ENCODE results near the gene KRT9. TPM values are rescaled to one million over a fixed set of nuclear protein-coding genes. Genes with fewer than 3 reads are reported as not detected.

Gene KRT9
- total and polyA plus RNA-seq, 2 donors (not counting 3 experiments of a cell fraction or from before 2014, with no cell fraction given) = not detected

- Histone ChIP-seq H3K4me2 (ENCODE audit: insufficient read depth, low read length) (no peak overlapping the region), H3K9me3 (replicated peaks; ENCODE audit: control insufficient read depth, insufficient read depth, low read length) (no peaks in the 10 kb centered on the region), H3K4me3 (replicated peaks in 1 of 3; ENCODE audit: insufficient read depth in 1 of 3, low read depth in 1 of 3, low read length in 3 of 3) (no peak overlapping the region), H2AFZ (ENCODE audit: low read depth, low read length) (no peak overlapping the region), H3K27ac (ENCODE audit: insufficient read depth, low read depth, low read length) (no peak overlapping the region), H3K9ac (replicated peaks; ENCODE audit: extremely low read depth, insufficient read depth, low read length) (no peak overlapping the region), H3K27me3 (ENCODE audit: control insufficient read depth in 2 of 2, insufficient read depth in 2 of 2, low read length in 2 of 2) (no peaks in the 10 kb centered on the region), H3K36me3 (ENCODE audit: control insufficient read depth in 2 of 2, extremely low read depth in 1 of 2, insufficient read depth in 2 of 2, low read length in 2 of 2) (no peaks in the 10 kb centered on the region), H3K4me1 (ENCODE audit: control insufficient read depth, extremely low read depth, insufficient read depth, low read length) (peaks cover 19% of the 10 kb centered on the region), H3K9me1 (replicated peaks; ENCODE audit: control insufficient read depth, extremely low read depth, insufficient read depth, low read length) (no peaks in the 10 kb centered on the region), H3K79me2 (ENCODE audit: control insufficient read depth, insufficient read depth, low read length) (no peaks in the 10 kb centered on the region), H4K20me1 (replicated peaks; ENCODE audit: control insufficient read depth, extremely low read depth, insufficient read depth, low read length) (no peaks in the 10 kb centered on the region)
- dilution Hi-C loops (cut with MboI; ENCODE audit: extremely low pct_ligation_motif_present, low sequenced_read_pairs) = no loop called here
- intact Hi-C loops (cut with micrococcal nuclease) = loop anchor here (5.0 kb wide), 1 partner anchor 744 kb away; no protein-coding TSS in a partner anchor
- TF ChIP-seq FOS (IDR thresholded peaks at IDR 0.05; ENCODE audit: borderline replicate concordance, insufficient read depth, low read length) (no peak), MYC (IDR thresholded peaks at IDR 0.05; ENCODE audit: low read depth, low read length) (no peak), POLR2AphosphoS5 (IDR thresholded peaks at IDR 0.05; ENCODE audit: insufficient read depth, low read depth, low read length) (no peak), POLR2A (IDR thresholded peaks at IDR 0.05; ENCODE audit: low read depth, low read length) (no peak), JUN (IDR thresholded peaks at IDR 0.05; ENCODE audit: borderline replicate concordance, insufficient read depth, insufficient read length, low read depth) (no peak), CTCF (IDR thresholded peaks at IDR 0.05; ENCODE audit: extremely low read depth in 1 of 2, insufficient read depth in 1 of 2, low read depth in 1 of 2, low read length in 2 of 2) (no peak), GATA2 (IDR thresholded peaks at IDR 0.05; ENCODE audit: insufficient read depth, insufficient read length, low read depth, low read length) (no peak)
- DNase-seq (ENCODE audit: low read depth, low spot score) = no peak
- BruUV-seq (replicated peaks) = no TSS peak
- CTCF ChIA-PET = interaction anchor here (1.3 to 2.0 kb wide), 2 partner anchors 16 to 103 kb away, joined by 3 to 6 read pairs; no protein-coding TSS in a partner anchor
- POLR2A ChIA-PET = no interaction called here
- no peak for FAIRE-seq
These were observed 25.9 kb downstream of the KRT9 start for GRCh38 chr17:41545829-41546410.

All from endothelial cell of umbilical vein (primary cell).